Naive B cell (primary cell): ENCODE results near the gene DYNLT5. TPM values are rescaled to one million over a fixed set of nuclear protein-coding genes. Genes with fewer than 3 reads are reported as not detected.
A peak's percentile ranks its signal among the peaks of the same experiment; 100 is the strongest.
"Not testable (repeated sequence)": the region's sequence is repeated elsewhere in the genome, so short reads cannot be mapped to it uniquely, and the experiment has no call there.

Experiments used
- ATAC-seq, 2 donors: fragments of 150-1000 bp; cut with Tn5 transposase; 2 replicates each; pipeline ENCODE4 v1.10.0; 2021; ENCODE audit warnings: low read depth in 2 of 2, mild to moderate bottlenecking in 2 of 2, moderate library complexity in 2 of 2
- DNase-seq: peaks from one replicate; pipeline ENCODE4 v3.0.0; 2022
- H3K27ac Mint-ChIP-seq, 6 donors: one replicate each; pipeline ENCODE4 v1.8.0; 2020 to 2022; ENCODE audit warnings: mild to moderate bottlenecking in 6 of 6, mixed read lengths in 6 of 6, moderate library complexity in 5 of 6, inconsistent platforms in 2 of 6
- H3K27me3 Mint-ChIP-seq, 3 donors: one replicate each; pipeline ENCODE4 v1.8.0; 2021 to 2022; ENCODE audit warnings: mixed read lengths in 3 of 3, mild to moderate bottlenecking in 1 of 3
- H3K36me3 Mint-ChIP-seq, 2 donors: one replicate each; pipeline ENCODE4 v1.8.0; 2020 to 2022; ENCODE audit warnings: mixed read lengths in 2 of 2, inconsistent platforms in 1 of 2, mild to moderate bottlenecking in 1 of 2
- H3K4me1 Mint-ChIP-seq, 3 donors: one replicate each; pipeline ENCODE4 v1.8.0; 2020 to 2022; ENCODE audit warnings: mixed read lengths in 3 of 3, inconsistent platforms in 1 of 3, mild to moderate bottlenecking in 1 of 3, moderate library complexity in 1 of 3
- H3K4me3 Mint-ChIP-seq, 8 donors: one replicate each; pipeline ENCODE4 v1.8.0; 2020 to 2022; ENCODE audit warnings: mild to moderate bottlenecking in 8 of 8, mixed read lengths in 8 of 8, moderate library complexity in 8 of 8, inconsistent platforms in 2 of 8
- H3K9me3 Mint-ChIP-seq, 7 donors: one replicate each; pipeline ENCODE4 v1.8.0; 2020 to 2022; ENCODE audit warnings: mixed read lengths in 7 of 7, mild to moderate bottlenecking in 5 of 7, inconsistent platforms in 2 of 7, moderate library complexity in 1 of 7
- polyA plus RNA-seq, 6 donors: library from polyadenylated mRNA; unstranded; fragments of 300-500 nt; fragmentation: Illumina TruSeq; gene quantifications; one replicate each; pipeline ENCODE4 v1.2.3, GENCODE V29; 2021; ENCODE audit warnings: low read depth in 6 of 6

DYNLT5 gene
- polyA plus RNA-seq, 6 donors from 2014 or later, result not detected

GRCh38 chr1:66778266-66778665 lies 26.0 kb downstream of the DYNLT5 start:
- no peak for ATAC-seq
- Mint-ChIP-seq H3K4me1 (peaks cover 0 to 6% (median 5%) of the 10 kb centered on the region in 3 donors), H3K4me3 (no peak overlapping the region), H3K27ac (no peak overlapping the region), H3K27me3 (peaks cover 0 to 19% (median 14%) of the 10 kb centered on the region in 3 donors), H3K9me3 (peaks cover 0 to 8% (median 2%) of the 10 kb centered on the region in 7 donors), H3K36me3 (peaks cover 0 to 8% of the 10 kb centered on the region in 2 donors)
- no peak for DNase-seq

GRCh38 chr1:66778969-66779368 lies 26.7 kb downstream of the DYNLT5 start:
- Mint-ChIP-seq H3K36me3 (peaks cover 0 to 8% of the 10 kb centered on the region in 2 donors), H3K4me1 (peaks cover 0 to 6% (median 5%) of the 10 kb centered on the region in 3 donors), H3K9me3 (peaks cover 0 to 8% (median 2%) of the 10 kb centered on the region in 7 donors), H3K27me3 (peaks cover 0 to 19% (median 14%) of the 10 kb centered on the region in 3 donors), H3K27ac (no peak overlapping the region), H3K4me3 (no peak overlapping the region)
- ATAC-seq, result no peak
- DNase-seq, result no peak

DNA sequence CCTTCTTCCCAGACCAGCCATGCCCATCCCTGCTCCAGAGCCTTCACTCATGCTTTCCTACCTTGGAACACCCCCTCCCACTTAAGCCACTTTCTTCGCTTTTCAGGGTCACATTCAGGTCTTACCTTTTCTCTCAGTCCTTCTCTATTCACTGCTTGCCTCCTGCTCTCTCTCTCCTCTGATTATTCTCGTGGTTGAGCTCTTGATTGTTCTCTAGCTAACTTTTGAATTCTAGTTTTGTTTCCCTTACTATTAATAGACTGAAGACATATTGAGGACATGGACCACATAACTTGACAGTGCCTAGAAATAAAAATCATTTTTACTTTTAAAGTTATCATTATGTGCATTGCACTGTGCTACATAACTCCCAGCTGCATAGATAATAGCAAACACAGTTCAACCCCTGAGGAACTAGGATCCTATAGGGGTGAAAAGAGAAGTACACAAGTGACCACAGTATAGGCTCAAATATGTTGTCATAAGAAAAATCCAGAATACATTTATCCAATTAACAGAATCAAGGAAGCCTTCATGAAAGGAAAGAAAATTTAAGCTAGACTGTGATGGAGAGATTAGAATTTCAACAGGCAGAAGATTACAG lies 27.3 kb downstream of the DYNLT5 start:
- Mint-ChIP-seq H3K36me3 (peaks cover 0 to 8% of the 10 kb centered on the region in 2 donors), H3K27ac (peak overlapping the region in 1 of 6 donors; percentile 1), H3K4me3 (no peak overlapping the region), H3K4me1 (peaks cover 0 to 6% (median 5%) of the 10 kb centered on the region in 3 donors), H3K9me3 (peaks cover 0 to 8% (median 3%) of the 10 kb centered on the region in 7 donors), H3K27me3 (peaks cover 0 to 19% (median 14%) of the 10 kb centered on the region in 3 donors)
- no peak for DNase-seq
- ATAC-seq, result no peak

- H3K36me3 Mint-ChIP-seq, H3K4me3 Mint-ChIP-seq, H3K9me3 Mint-ChIP-seq, ATAC-seq, H3K27me3 Mint-ChIP-seq, DNase-seq, H3K27ac Mint-ChIP-seq: not testable (repeated sequence)
- H3K4me1 Mint-ChIP-seq, result peaks cover 12 to 26% (median 17%) of the 10 kb centered on the region in 3 donors
Measured at GRCh38 chr1:66785800-66786199, 33.5 kb downstream of the DYNLT5 start.

- Mint-ChIP-seq H3K4me1 (peaks cover 12 to 26% (median 17%) of the 10 kb centered on the region in 3 donors), H3K36me3 (no peaks in the 10 kb centered on the region), H3K27ac (no peak overlapping the region), H3K9me3 (peaks cover 0 to 4% (median 0%) of the 10 kb centered on the region in 7 donors), H3K27me3 (peaks cover 0 to 4% (median 0%) of the 10 kb centered on the region in 3 donors), H3K4me3 (peak overlapping the region in 1 of 8 donors; percentile 57)
- no peak for ATAC-seq
- no peak for DNase-seq
Measured at GRCh38 chr1:66787641-66788040, 35.4 kb downstream of the DYNLT5 start.

- H3K9me3 Mint-ChIP-seq, result peaks cover 0 to 4% (median 0%) of the 10 kb centered on the region in 7 donors
- H3K36me3 Mint-ChIP-seq, result no peaks in the 10 kb centered on the region
- peaks cover 12 to 26% (median 17%) of the 10 kb centered on the region in 3 donors for H3K4me1 Mint-ChIP-seq
- peak overlapping the region in 6 of 8 donors; percentile 17 to 72 (median 50) for H3K4me3 Mint-ChIP-seq
- peak overlapping the region in 5 of 6 donors; percentile 31 to 89 (median 49) for H3K27ac Mint-ChIP-seq
- peak in 1 of 2 donors; percentile 46 for ATAC-seq
- peak; percentile 2 for DNase-seq
- H3K27me3 Mint-ChIP-seq, result peaks cover 0 to 4% (median 0%) of the 10 kb centered on the region in 3 donors
Measured at GRCh38 chr1:66788231-66788939, 36.1 kb downstream of the DYNLT5 start.

- H3K4me1 Mint-ChIP-seq, result peaks cover 12 to 17% (median 13%) of the 10 kb centered on the region in 3 donors
- no peak overlapping the region for H3K27ac Mint-ChIP-seq
- ATAC-seq, result no peak
- H3K27me3 Mint-ChIP-seq, result peaks cover 0 to 4% (median 0%) of the 10 kb centered on the region in 3 donors
- no peaks in the 10 kb centered on the region for H3K36me3 Mint-ChIP-seq
- peaks cover 0 to 7% (median 0%) of the 10 kb centered on the region in 7 donors for H3K9me3 Mint-ChIP-seq
- no peak for DNase-seq
- no peak overlapping the region for H3K4me3 Mint-ChIP-seq
Measured at GRCh38 chr1:66791621-66792610, 39.7 kb downstream of the DYNLT5 start.

- not testable (repeated sequence) for H3K27me3 Mint-ChIP-seq, H3K4me1 Mint-ChIP-seq, H3K36me3 Mint-ChIP-seq, H3K9me3 Mint-ChIP-seq, ATAC-seq, DNase-seq, H3K27ac Mint-ChIP-seq, H3K4me3 Mint-ChIP-seq
Measured at GRCh38 chr1:66795839-66796238, 43.6 kb downstream of the DYNLT5 start.

- H3K36me3 Mint-ChIP-seq, result no peaks in the 10 kb centered on the region
- no peak overlapping the region for H3K4me3 Mint-ChIP-seq
- H3K27ac Mint-ChIP-seq, result no peak overlapping the region
- no peak for DNase-seq
- peaks cover 0 to 4% (median 0%) of the 10 kb centered on the region in 7 donors for H3K9me3 Mint-ChIP-seq
- ATAC-seq, result no peak
- no peaks in the 10 kb centered on the region for H3K4me1 Mint-ChIP-seq
- H3K27me3 Mint-ChIP-seq, result peaks cover 0 to 8% (median 6%) of the 10 kb centered on the region in 3 donors
Measured at GRCh38 chr1:66809245-66809644, 57.0 kb downstream of the DYNLT5 start.

- Mint-ChIP-seq H3K4me1 (no peaks in the 10 kb centered on the region), H3K27me3 (peaks cover 0 to 3% (median 2%) of the 10 kb centered on the region in 3 donors), H3K4me3 (no peak overlapping the region), H3K27ac (peak overlapping the region in 1 of 6 donors; percentile 21), H3K36me3 (no peaks in the 10 kb centered on the region), H3K9me3 (peaks cover 0 to 4% (median 0%) of the 10 kb centered on the region in 7 donors)
- DNase-seq, result no peak
- ATAC-seq, result no peak
Measured at GRCh38 chr1:66809736-66810326, 57.6 kb downstream of the DYNLT5 start.

DNA sequence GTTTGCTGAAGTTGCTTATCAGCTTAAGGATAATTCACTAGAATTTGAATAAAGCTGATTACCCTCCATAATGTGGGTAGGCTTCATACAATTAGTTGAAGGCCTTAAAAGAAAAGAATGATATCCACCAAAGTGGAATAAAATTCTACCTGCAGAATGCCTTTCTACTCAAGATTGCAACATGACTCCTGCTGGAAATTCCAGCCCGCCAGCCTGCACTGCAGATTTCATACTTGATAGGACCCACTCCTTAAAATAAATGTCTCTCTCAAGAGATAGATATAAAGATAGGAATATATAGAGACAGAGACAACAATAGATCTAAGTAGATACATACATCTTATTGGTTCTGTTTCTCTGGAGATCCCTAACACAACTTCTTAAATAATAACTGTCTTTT lies 72.5 kb downstream of the DYNLT5 start:
- no peak overlapping the region for H3K4me3 Mint-ChIP-seq
- H3K4me1 Mint-ChIP-seq, result no peaks in the 10 kb centered on the region
- ATAC-seq (no peak), DNase-seq (no peak)
- no peak overlapping the region for H3K27ac Mint-ChIP-seq
- no peaks in the 10 kb centered on the region for H3K36me3 Mint-ChIP-seq
- no peaks in the 10 kb centered on the region for H3K27me3 Mint-ChIP-seq
- H3K9me3 Mint-ChIP-seq, result peaks cover 0 to 1% (median 0%) of the 10 kb centered on the region in 7 donors
